Right lobe of liver (tissue), 6 donors: ENCODE results near the gene FAM149B1. TPM values are rescaled to one million over a fixed set of nuclear protein-coding genes. Genes with fewer than 3 reads are reported as not detected.
A peak's percentile ranks its signal among the peaks of the same experiment; 100 is the strongest.

Experiments used
- ATAC-seq, 4 donors: fragments of 200-7000 bp; cut with Tn5 transposase; one replicate each; pipeline ENCODE4 v1.9.1; 2020; ENCODE audit warnings: mild to moderate bottlenecking in 4 of 4, moderate library complexity in 4 of 4
- DNase-seq, 3 donors: peaks; one replicate each; pipeline ENCODE4 v3.0.0-alpha.2; 2020
- H3K27ac ChIP-seq, 3 donors: fragments of 200-600 bp; one replicate each; pipeline ENCODE4 v1.8.0; 2022
- H3K27me3 ChIP-seq, 2 donors: fragments of 200-600 bp; one replicate each; pipeline ENCODE4 v1.8.0; 2022
- H3K36me3 ChIP-seq, 4 donors: fragments of 200-600 bp; sonication (generic) in 1 of 4; one replicate each; pipeline versions ENCODE4 v1.5.1 to v1.8.0; 2017 to 2022; ENCODE audit warnings: control low read depth in 1 of 4
- H3K4me1 ChIP-seq, 4 donors: fragments of 200-600 bp; sonication (generic) in 1 of 4; one replicate each; pipeline versions ENCODE4 v1.5.1 to v1.8.0; 2017 to 2022; ENCODE audit warnings: control low read depth in 1 of 4
- H3K4me3 ChIP-seq, 3 donors: fragments of 200-600 bp; one replicate each; pipeline ENCODE4 v1.8.0; 2022
- H3K9me3 ChIP-seq, 4 donors: fragments of 200-600 bp; sonication (generic) in 1 of 4; one replicate each; pipeline versions ENCODE4 v1.5.1 to v1.8.0; 2017 to 2022; ENCODE audit warnings: control low read depth in 1 of 4
- CTCF ChIP-seq, 4 donors: fragments of 200-600 bp in 3 of 4; fragments of 450-650 bp in 1 of 4; IDR thresholded peaks; one replicate each; pipeline versions ENCODE4 v1.5.1 to v1.8.0; 2016 to 2022; ENCODE audit warnings: antibody characterized with exemption in 4 of 4, mild to moderate bottlenecking in 2 of 4
- POLR2A ChIP-seq: fragments of 450-650 bp; IDR thresholded peaks from one replicate; pipeline ENCODE4 v1.6.1; 2017; ENCODE audit warnings: antibody characterized with exemption, mild to moderate bottlenecking
- WGBS: methylation state at CpG from one replicate; pipeline ENCODE4 v1.1.6; 2018; ENCODE audit warnings: low coverage, low lambda C conversion rate; ENCODE audit not compliant: insufficient coverage; ENCODE audit errors: missing lambda C conversion rate; 5-methylcytosine and 5-hydroxymethylcytosine counted together
- intact Hi-C, 2 donors: fragments of 100-400 bp; cut with DNase I; formaldehyde crosslinking; loops; one replicate each; pipeline versions ENCODE4 v1.11.2 to v1.14.1; 2022
- total RNA-seq, 6 experiments: library from RNA; depleted of rRNA in 2 of 6; stranded (reverse); fragments of >200 nt in 2 of 6; fragmentation: NEBNext Ultra II Directional in 3 of 6; extraction: Animal tissue kit (Norgen Biotek cat#: 25700) in 3 of 6; gene quantifications; one replicate each; pipeline versions ENCODE4 v1.1.0 to v1.2.4, GENCODE V29; 2016 to 2023
- donor health status: DM: no; HTN: yes; CAD: no.
- donor health status: DM: no; HTN: no; CAD: no.
- donor health status: DM: no; HTN: no; CAD: no.
- donor health status: DM: no; HTN: yes; CAD: no.
- donor health status: DM: no; HTN: yes; CAD: no.

FAM149B1 gene
- total RNA-seq, 6 experiments from 2014 or later: 9.2 to 19.9 (median 13.8) TPM

- H3K27ac ChIP-seq: peak overlapping the region in 1 of 3 donors; percentile 93
- intact Hi-C loops: no loop called here
- no peaks in the 10 kb centered on the region for H3K9me3 ChIP-seq
- peaks cover 0 to 14% (median 3%) of the 10 kb centered on the region in 4 donors for H3K4me1 ChIP-seq
- no peak for TF ChIP-seq CTCF (IDR thresholded peaks at IDR 0.05)
- TF ChIP-seq POLR2A: no peak
- peaks cover 0 to 5% (median 0%) of the 10 kb centered on the region in 4 donors for H3K36me3 ChIP-seq
- WGBS: 80% methylated on average over 2 of the region's 2 CpGs
- DNase-seq: no peak
- peak overlapping the region; percentile 76 to 86 (median 80) for H3K4me3 ChIP-seq
- H3K27me3 ChIP-seq: no peaks in the 10 kb centered on the region
- no peak for ATAC-seq
Measured at GRCh38 chr10:73166972-73167371, 947 bp upstream of the FAM149B1 start.

GRCh38 chr10:73167458-73167782 lies 499 bp upstream of the FAM149B1 start:
- Histone ChIP-seq H3K4me3 (peak overlapping the region; percentile 76 to 86 (median 80)), H3K27ac (peak overlapping the region; percentile 87 to 93 (median 91)), H3K36me3 (peaks cover 0 to 5% (median 0%) of the 10 kb centered on the region in 4 donors), H3K27me3 (no peaks in the 10 kb centered on the region), H3K9me3 (no peaks in the 10 kb centered on the region), H3K4me1 (peaks cover 0 to 14% (median 3%) of the 10 kb centered on the region in 4 donors)
- WGBS: 2% methylated on average over 5 of the region's 5 CpGs
- no peak for ATAC-seq
- TF ChIP-seq CTCF (IDR thresholded peaks at IDR 0.05): no peak
- TF ChIP-seq POLR2A: no peak
- DNase-seq: no peak
- intact Hi-C loops: no loop called here

GRCh38 chr10:73168465-73168803 lies 515 bp downstream of the FAM149B1 start:
- H3K27me3 ChIP-seq: no peaks in the 10 kb centered on the region
- peak overlapping the region; percentile 87 to 93 (median 91) for H3K27ac ChIP-seq
- peaks cover 0 to 14% (median 3%) of the 10 kb centered on the region in 4 donors for H3K4me1 ChIP-seq
- WGBS: 0% methylated on average over 3 of the region's 6 CpGs
- intact Hi-C loops: no loop called here
- ATAC-seq (peak in 1 of 4 donors; percentile 15), DNase-seq (no peak)
- no peaks in the 10 kb centered on the region for H3K9me3 ChIP-seq
- TF ChIP-seq POLR2A (no peak), CTCF (IDR thresholded peaks at IDR 0.05) (peak in 1 of 4 donors; percentile 0)
- H3K36me3 ChIP-seq: peaks cover 0 to 5% (median 0%) of the 10 kb centered on the region in 4 donors
- H3K4me3 ChIP-seq: peak overlapping the region; percentile 76 to 86 (median 80)

GRCh38 chr10:73169320-73169719 lies 1.4 kb downstream of the FAM149B1 start:
- Histone ChIP-seq H3K4me1 (peaks cover 0 to 14% (median 3%) of the 10 kb centered on the region in 4 donors), H3K9me3 (no peaks in the 10 kb centered on the region), H3K36me3 (no peaks in the 10 kb centered on the region), H3K4me3 (no peak overlapping the region), H3K27ac (no peak overlapping the region), H3K27me3 (no peaks in the 10 kb centered on the region)
- TF ChIP-seq POLR2A (no peak), CTCF (IDR thresholded peaks at IDR 0.05) (no peak)
- 97% methylated on average over 3 of the region's 3 CpGs for WGBS
- DNase-seq (no peak), ATAC-seq (no peak)
- intact Hi-C loops: no loop called here

DNA sequence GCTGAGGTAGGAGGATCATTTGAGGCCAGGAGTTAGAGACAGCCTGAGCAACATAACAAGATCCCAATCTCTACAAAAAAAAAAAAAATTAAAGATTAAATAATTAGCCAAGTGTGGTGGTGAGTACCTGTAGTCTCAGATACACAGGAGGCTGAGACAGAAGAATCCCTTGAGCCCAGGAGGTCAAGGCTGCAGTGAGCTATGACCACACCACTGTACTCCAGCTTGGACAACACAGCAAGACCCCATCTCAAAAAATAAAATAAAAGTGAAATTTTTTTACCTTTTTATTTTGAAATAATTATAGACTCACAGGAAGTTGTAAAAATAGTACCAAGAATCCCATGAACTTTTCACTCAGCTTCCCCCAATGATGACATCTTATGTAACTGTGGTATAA lies 4.9 kb downstream of the FAM149B1 start:
- H3K4me1 ChIP-seq: peaks cover 0 to 9% (median 3%) of the 10 kb centered on the region in 4 donors
- intact Hi-C loops: no loop called here
- H3K4me3 ChIP-seq: no peak overlapping the region
- no peak for DNase-seq
- TF ChIP-seq POLR2A (no peak), CTCF (IDR thresholded peaks at IDR 0.05) (no peak)
- no peak overlapping the region for H3K27ac ChIP-seq
- no peaks in the 10 kb centered on the region for H3K9me3 ChIP-seq
- H3K27me3 ChIP-seq: no peaks in the 10 kb centered on the region
- no peak for ATAC-seq
- H3K36me3 ChIP-seq: peaks cover 0 to 8% (median 2%) of the 10 kb centered on the region in 4 donors
